Breast epithelium (tissue), 4 donors: Measurements from ENCODE around the gene SLC7A5. TPM values are rescaled to one million over a fixed set of nuclear protein-coding genes. Genes with fewer than 3 reads are reported as not detected.
"Not testable (repeated sequence)": the region's sequence is repeated elsewhere in the genome, so short reads cannot be mapped to it uniquely, and the experiment has no call there.

ENCODE experiments used
- DNase-seq, 2 donors: peaks; one replicate each; pipeline ENCODE4 v3.0.0-alpha.2; 2019; ENCODE audit warnings: low spot score in 2 of 2
- H3K27ac ChIP-seq, 2 donors: fragments of 200-600 bp; sonication (generic) in 1 of 2; one replicate each; pipeline ENCODE4 v1.5.1; 2016 to 2019; ENCODE audit warnings: mild to moderate bottlenecking in 1 of 2
- H3K27me3 ChIP-seq, 2 donors: fragments of 200-600 bp; sonication (generic) in 1 of 2; one replicate each; pipeline versions ENCODE4 v1.5.1 to v1.6.0; 2017 to 2019; ENCODE audit warnings: control low read depth in 1 of 2, mild to moderate bottlenecking in 1 of 2
- H3K36me3 ChIP-seq: fragments of 200-600 bp; one replicate; pipeline ENCODE4 v1.5.1; 2019
- H3K4me1 ChIP-seq, 2 donors: fragments of 200-600 bp; sonication (generic); one replicate each; pipeline ENCODE4 v1.5.1; 2016 to 2019; ENCODE audit warnings: control low read depth in 1 of 2
- H3K4me3 ChIP-seq, 3 donors: fragments of 200-600 bp; sonication (generic); 1 replicate in 2 of 3; 2 replicates in 1 of 3; pipeline ENCODE4 v1.5.1; 2016 to 2019; ENCODE audit warnings: mild to moderate bottlenecking in 3 of 3, moderate library complexity in 2 of 3
- H3K9me3 ChIP-seq, 2 donors: fragments of 200-600 bp; sonication (generic) in 1 of 2; one replicate each; pipeline ENCODE4 v1.5.1; 2016 to 2019; ENCODE audit warnings: control low read depth in 1 of 2
- POLR2A ChIP-seq: fragments of 450-650 bp; IDR thresholded peaks from one replicate; pipeline ENCODE4 v1.6.1; 2016; ENCODE audit warnings: antibody characterized with exemption, mild to moderate bottlenecking, moderate library complexity
- POLR2AphosphoS5 ChIP-seq, 3 donors: sonication (generic); formaldehyde crosslinking; IDR thresholded peaks; one replicate each; pipeline ENCODE4 v1.6.1; 2017; ENCODE audit warnings: antibody characterized with exemption in 3 of 3
- intact Hi-C: fragments of 100-400 bp; cut with DNase I; formaldehyde crosslinking; loops from one replicate; pipeline ENCODE4 v1.15.1; 2023; ENCODE audit warnings: low total_unique reads
- total RNA-seq, 3 donors: library from RNA; depleted of rRNA; stranded (reverse); fragments of >200 nt; gene quantifications; one replicate each; pipeline ENCODE4 v1.1.0, GENCODE V29; 2016
- TF ChIP-seq, protein P1 (sequence below), 3 donors: fragments of 450-650 bp; IDR thresholded peaks; one replicate each; pipeline ENCODE4 v1.5.1; 2016 to 2017; ENCODE audit warnings: antibody characterized with exemption in 3 of 3, mild to moderate bottlenecking in 3 of 3, moderate library complexity in 3 of 3

Gene SLC7A5
- total RNA-seq, 3 donors from 2014 or later = 0.48 to 7.3 (median 5.9) TPM

DNA sequence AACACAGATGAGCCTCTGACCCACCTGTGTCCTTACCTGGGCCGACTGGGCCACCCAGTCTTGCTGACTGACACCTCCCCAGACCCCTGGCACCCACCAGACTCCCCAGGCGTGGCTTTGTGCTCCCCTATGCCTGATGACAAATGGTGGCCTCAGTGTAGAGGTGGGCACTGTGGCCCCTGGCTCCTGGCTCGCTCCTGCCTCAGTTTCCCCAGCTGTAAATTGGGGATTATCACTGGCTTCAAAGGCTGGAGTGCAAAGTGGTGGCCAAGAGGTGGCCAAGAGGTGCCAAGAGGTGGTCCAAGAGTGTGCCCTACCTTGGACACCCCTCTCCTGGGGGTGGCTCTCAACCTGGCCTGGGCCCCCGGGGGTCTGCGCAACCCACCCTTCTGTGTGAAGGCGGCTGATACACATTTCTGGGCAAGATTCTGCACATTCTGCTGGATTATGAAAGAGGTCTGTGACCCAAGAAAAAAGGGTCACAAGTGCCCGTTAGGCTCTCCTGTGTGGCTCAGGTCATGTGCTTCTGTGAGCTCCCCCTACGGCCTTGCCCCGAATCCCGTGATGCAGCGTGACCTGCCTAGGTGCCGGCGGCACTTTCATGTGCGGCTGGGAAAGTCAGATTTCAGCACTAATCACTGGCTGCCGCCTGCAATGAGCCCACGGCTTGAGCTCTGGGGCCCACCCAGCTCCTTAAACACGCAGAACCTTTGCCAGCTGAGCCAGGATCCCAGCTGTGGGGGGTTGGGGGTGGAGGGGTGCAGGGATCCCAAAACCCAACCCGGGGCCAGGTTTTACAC, 7.8 kb downstream of the SLC7A5 start:
- DNase-seq, H3K9me3 ChIP-seq, H3K27me3 ChIP-seq, H3K4me1 ChIP-seq, H3K27ac ChIP-seq, intact Hi-C loops, H3K36me3 ChIP-seq, H3K4me3 ChIP-seq: not testable (repeated sequence)

DNA sequence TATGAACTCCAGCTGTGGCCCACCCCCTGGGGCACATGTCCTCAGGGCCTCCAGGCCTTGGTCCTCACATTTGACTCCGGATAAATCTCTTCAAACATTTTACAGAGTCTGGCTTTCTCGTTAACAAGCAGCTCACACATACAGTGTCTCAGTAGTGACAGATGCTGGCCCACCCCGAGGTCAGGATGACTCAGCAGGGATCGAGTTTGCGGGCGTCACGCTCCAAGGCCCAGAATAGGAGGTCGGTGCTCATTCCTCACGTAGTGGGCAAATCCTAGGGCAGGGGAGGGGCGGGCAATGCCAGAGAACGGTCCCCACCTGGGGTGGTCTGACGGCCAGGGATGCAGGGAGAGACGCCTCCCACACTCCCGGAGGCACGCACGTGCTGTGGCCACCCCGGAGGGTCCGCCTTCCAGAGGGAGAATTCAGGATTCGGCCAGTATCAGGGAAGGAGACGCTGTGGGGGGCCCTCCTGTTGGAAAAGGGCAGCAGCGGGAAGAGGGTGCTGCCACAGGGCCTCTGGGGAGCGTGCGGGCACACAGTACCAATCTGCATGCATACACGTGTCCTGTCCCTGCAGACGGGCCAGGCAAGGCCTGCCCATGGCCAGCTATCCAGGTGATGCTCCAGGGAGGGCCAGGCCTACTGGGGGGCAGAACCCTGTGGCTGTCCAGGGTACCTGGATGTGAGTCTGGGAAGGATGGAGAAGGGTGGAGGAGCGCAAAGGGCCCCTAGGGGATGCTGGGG, 8.6 kb downstream of the SLC7A5 start:
- intact Hi-C loops = loop anchor here (1.0 kb wide), 1 partner anchor 8 kb away; no protein-coding TSS in a partner anchor
- H3K27me3 ChIP-seq = no peaks in the 10 kb centered on the region
- TF ChIP-seq, protein P1, sequence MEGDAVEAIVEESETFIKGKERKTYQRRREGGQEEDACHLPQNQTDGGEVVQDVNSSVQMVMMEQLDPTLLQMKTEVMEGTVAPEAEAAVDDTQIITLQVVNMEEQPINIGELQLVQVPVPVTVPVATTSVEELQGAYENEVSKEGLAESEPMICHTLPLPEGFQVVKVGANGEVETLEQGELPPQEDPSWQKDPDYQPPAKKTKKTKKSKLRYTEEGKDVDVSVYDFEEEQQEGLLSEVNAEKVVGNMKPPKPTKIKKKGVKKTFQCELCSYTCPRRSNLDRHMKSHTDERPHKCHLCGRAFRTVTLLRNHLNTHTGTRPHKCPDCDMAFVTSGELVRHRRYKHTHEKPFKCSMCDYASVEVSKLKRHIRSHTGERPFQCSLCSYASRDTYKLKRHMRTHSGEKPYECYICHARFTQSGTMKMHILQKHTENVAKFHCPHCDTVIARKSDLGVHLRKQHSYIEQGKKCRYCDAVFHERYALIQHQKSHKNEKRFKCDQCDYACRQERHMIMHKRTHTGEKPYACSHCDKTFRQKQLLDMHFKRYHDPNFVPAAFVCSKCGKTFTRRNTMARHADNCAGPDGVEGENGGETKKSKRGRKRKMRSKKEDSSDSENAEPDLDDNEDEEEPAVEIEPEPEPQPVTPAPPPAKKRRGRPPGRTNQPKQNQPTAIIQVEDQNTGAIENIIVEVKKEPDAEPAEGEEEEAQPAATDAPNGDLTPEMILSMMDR (IDR thresholded peaks at IDR 0.05) = no peak
- no peak for DNase-seq
- H3K4me3 ChIP-seq = no peak overlapping the region
- no peaks in the 10 kb centered on the region for H3K36me3 ChIP-seq
- H3K27ac ChIP-seq = no peak overlapping the region
- H3K4me1 ChIP-seq = peaks cover 4 to 6% of the 10 kb centered on the region in 2 donors
- no peaks in the 10 kb centered on the region for H3K9me3 ChIP-seq

DNA sequence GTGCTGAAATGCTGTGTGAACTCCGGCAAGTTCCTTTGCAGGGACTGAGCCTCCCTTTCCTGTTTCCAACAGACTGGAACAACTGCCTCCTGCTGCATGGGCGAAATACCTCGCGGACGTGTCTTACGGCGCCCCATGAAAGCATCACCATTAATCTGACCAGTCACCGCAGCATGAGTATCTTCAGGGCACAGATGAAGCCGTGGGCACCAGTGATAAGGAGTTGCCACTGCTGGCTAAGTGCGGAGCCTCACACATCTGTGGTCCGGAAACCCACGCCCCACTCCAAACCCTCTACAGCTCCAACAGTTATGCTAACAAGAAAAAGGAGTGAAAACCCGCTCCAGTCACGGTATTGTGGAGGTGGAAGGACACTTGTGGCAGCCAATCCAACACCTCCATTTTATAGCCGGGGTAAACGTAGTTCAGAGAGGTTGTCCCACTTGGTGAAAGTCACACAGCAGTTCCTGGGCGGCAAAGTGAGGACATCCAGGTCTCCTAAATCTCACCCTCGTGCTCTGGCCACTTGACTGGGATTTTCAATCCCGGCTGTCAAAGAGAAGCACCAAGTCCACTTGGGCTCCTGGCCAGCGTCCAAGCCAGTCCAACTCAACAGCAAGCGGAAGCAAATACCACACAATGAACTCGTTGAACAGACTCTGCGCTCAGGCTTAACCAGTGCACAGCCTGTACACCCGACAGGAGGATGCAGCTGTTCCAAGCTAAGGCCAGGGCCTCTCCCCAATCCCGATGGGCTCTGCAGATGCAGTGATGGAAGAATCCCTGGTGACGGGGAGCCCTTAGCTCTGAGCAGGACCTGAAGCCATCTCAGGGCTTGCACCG, 10.9 kb downstream of the SLC7A5 start:
- DNase-seq, H3K36me3 ChIP-seq, H3K27me3 ChIP-seq, H3K4me3 ChIP-seq, H3K9me3 ChIP-seq: not testable (repeated sequence)
- intact Hi-C loops = loop anchor here (5.0 kb wide), 1 partner anchor 304 kb away; no protein-coding TSS in a partner anchor
- peak overlapping the region in 1 of 2 donors; percentile 3 for H3K27ac ChIP-seq
- H3K4me1 ChIP-seq = peaks cover 5 to 20% of the 10 kb centered on the region in 2 donors

DNA sequence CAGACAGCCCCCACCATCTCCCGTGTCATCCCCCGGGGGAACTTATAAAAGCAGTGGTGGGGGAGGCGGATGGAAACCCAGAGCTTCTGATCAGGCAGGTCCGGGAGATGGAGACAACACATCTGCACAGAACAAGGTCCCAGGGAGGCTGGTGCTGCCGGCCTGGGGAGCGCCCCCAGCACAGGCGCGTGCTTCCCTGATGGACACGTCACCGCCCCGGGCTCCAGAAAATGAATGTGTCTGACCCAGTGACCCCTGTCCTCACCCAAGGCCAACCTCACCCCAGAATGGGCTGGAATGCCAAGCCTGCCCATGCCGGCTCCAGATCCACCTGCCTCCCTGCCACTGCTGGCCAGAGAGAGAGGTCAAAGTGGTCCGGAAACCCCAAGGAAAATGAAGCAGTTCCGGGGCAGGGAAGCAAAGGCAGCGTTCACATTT, 12.5 kb downstream of the SLC7A5 start:
- DNase-seq = no peak
- no peaks in the 10 kb centered on the region for H3K9me3 ChIP-seq
- intact Hi-C loops = loop anchor here (5.0 kb wide), 1 partner anchor 305 kb away; no protein-coding TSS in a partner anchor
- peak overlapping the region in 1 of 3 donors; percentile 48 for H3K4me3 ChIP-seq
- peak overlapping the region; percentile 90 to 93 for H3K27ac ChIP-seq
- H3K27me3 ChIP-seq = no peaks in the 10 kb centered on the region
- H3K36me3 ChIP-seq = no peaks in the 10 kb centered on the region
- H3K4me1 ChIP-seq = peaks cover 5 to 20% of the 10 kb centered on the region in 2 donors
- TF ChIP-seq POLR2A = no peak
- TF ChIP-seq, protein P1 (IDR thresholded peaks at IDR 0.05) = no peak
- no peak for TF ChIP-seq POLR2AphosphoS5 (IDR thresholded peaks at IDR 0.05)

DNA sequence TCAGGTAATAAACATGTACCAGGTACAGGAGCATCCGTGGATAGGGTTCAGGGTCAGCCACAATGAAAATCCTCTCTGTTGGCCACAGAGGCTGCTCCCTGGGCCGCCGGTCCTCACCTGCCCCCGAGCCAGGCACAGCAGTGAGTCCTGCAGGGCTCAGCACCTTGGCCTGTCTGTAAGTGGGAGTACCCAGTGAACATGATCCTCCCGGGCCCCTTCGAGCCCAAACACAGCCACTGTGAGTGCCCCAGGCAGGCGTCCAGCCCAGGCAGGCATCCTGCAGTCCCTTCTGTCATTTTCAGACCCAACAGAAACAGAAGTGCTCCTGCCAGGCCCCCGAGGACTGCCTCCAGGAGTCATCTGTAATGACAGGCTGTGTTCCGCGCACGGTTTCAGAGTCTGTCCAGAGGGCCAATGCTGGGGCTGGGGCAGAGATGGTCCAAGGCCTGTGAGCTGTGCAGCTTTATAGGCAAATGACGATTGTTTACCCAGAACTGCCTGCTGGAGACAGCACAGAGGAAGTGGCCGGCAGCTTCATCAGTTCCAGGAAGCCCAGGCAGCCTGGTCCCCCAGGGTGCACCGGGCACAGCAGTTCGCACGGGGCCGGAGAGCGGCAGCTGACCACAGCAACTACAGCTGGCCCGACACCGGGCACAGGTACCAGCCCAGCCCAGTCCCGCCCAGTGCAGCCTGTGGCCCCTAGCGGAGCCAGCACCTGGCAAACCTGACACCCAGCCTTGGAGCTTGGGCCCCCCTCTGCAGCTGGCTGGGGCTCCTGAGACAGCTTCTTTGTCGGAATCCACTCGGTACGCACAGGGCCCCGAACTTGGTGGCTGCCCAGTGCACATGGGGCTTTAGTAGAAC, 13.2 kb downstream of the SLC7A5 start:
- no peaks in the 10 kb centered on the region for H3K27me3 ChIP-seq
- intact Hi-C loops = loop anchor here (5.0 kb wide), 1 partner anchor 306 kb away; no protein-coding TSS in a partner anchor
- H3K9me3 ChIP-seq = no peaks in the 10 kb centered on the region
- TF ChIP-seq, protein P1 (IDR thresholded peaks at IDR 0.05) = no peak
- TF ChIP-seq POLR2A (no peak), POLR2AphosphoS5 (IDR thresholded peaks at IDR 0.05) (no peak)
- peak overlapping the region in 1 of 3 donors; percentile 48 for H3K4me3 ChIP-seq
- DNase-seq = peak in 1 of 2 donors; percentile 61
- no peaks in the 10 kb centered on the region for H3K36me3 ChIP-seq
- H3K27ac ChIP-seq = peak overlapping the region; percentile 90 to 93
- peaks cover 5 to 20% of the 10 kb centered on the region in 2 donors for H3K4me1 ChIP-seq
